ENCODE results near the gene OGFOD1.

The OGFOD1 gene

GRCh38 chr16:56423584-56424403 lies 27.6 kb upstream of the OGFOD1 start:
- H3K27me3 ChIP-seq: no peaks in the 10 kb centered on the region
- peak overlapping the region; percentile 90 to 91 for H3K27ac ChIP-seq
- peaks cover 0 to 54% (median 30%) of the 10 kb centered on the region in 4 donors for H3K4me1 ChIP-seq
- no peak for TF ChIP-seq CTCF (IDR thresholded peaks at IDR 0.05)
- no peaks in the 10 kb centered on the region for H3K36me3 ChIP-seq
- DNase-seq: no peak
- peak overlapping the region; percentile 79 to 99 for H3K4me3 ChIP-seq
- H3K9me3 ChIP-seq: no peaks in the 10 kb centered on the region
- intact Hi-C loops (cut with DNase I; ENCODE audit: low total_unique reads): no loop called here

GRCh38 chr16:56424404-56424764 lies 27.0 kb upstream of the OGFOD1 start:
- H3K4me3 ChIP-seq: peak overlapping the region; percentile 79 to 99
- no peaks in the 10 kb centered on the region for H3K27me3 ChIP-seq
- DNase-seq: no peak
- intact Hi-C loops (cut with DNase I; ENCODE audit: low total_unique reads): no loop called here
- H3K27ac ChIP-seq: peak overlapping the region; percentile 90 to 91
- TF ChIP-seq CTCF (IDR thresholded peaks at IDR 0.05): no peak
- no peaks in the 10 kb centered on the region for H3K9me3 ChIP-seq
- peaks cover 0 to 48% (median 30%) of the 10 kb centered on the region in 4 donors for H3K4me1 ChIP-seq
- H3K36me3 ChIP-seq: no peaks in the 10 kb centered on the region

DNA sequence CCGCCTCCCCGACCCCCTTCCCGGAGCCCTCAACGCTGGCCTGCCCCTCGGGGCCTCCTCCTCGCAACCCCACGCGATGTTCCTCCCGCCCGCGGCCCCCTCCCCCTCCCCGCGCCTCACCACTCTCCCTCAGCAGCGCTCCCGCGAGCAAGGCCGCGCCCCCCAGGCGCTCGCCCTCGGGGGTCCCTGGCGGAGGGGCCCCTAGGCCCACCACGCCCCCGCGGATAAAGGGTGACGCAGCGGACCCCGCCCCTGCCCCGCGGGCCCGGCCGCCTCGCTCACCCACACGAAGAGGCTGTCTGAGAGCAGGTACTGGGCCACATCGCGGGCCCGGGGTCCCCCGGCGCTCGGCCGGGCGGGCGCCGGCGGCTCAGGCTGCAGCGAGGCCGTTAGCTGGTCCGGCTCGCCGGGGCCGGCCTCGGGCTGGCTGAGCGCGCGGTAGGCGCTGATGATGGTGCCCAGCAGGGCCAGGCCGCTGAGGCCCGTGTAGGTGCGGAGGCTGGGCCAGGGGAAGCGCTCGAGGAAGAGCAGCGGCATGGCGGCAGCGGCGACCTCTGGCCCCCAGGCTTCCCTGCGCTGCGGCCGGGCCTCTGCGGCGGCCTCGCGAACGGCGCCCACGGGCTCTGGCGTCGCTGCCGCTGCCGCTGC lies 26.4 kb upstream of the OGFOD1 start:
- peak overlapping the region; percentile 79 to 99 for H3K4me3 ChIP-seq
- peaks cover 0 to 43% (median 28%) of the 10 kb centered on the region in 4 donors for H3K4me1 ChIP-seq
- no peaks in the 10 kb centered on the region for H3K9me3 ChIP-seq
- TF ChIP-seq CTCF (IDR thresholded peaks at IDR 0.05): no peak
- intact Hi-C loops (cut with DNase I; ENCODE audit: low total_unique reads): no loop called here
- no peaks in the 10 kb centered on the region for H3K36me3 ChIP-seq
- H3K27ac ChIP-seq: peak overlapping the region; percentile 90 to 91
- peak; percentile 32 to 76 for DNase-seq
- H3K27me3 ChIP-seq: no peaks in the 10 kb centered on the region

- Histone ChIP-seq H3K9me3 (no peaks in the 10 kb centered on the region), H3K27ac (peak within 1 kb of the TSS; percentile 90 to 91), H3K4me3 (peak within 1 kb of the TSS; percentile 79 to 99), H3K36me3 (peaks cover 0 to 1% (median 0%) of the 10 kb centered on the region in 3 donors), H3K27me3 (no peaks in the 10 kb centered on the region), H3K4me1 (peaks cover 0 to 38% (median 25%) of the 10 kb centered on the region in 4 donors)
- DNase-seq: peak; percentile 45 to 82
- intact Hi-C loops (cut with DNase I; ENCODE audit: low total_unique reads): no loop called here
- TF ChIP-seq CTCF (IDR thresholded peaks at IDR 0.05): peak; percentile 44 to 88
Measured at GRCh38 chr16:56425439-56425832, 25.9 kb upstream of the OGFOD1 start, which contains the start of gene AMFR. Gene AMFR (minus strand): TSS chr16:56425545. CDS start chr16:56425327, 218 bp downstream.

GRCh38 chr16:56426585-56426984 lies 24.8 kb upstream of the OGFOD1 start:
- Histone ChIP-seq H3K4me3 (no peak overlapping the region), H3K27ac (peak overlapping the region in 1 of 2 donors; percentile 87), H3K27me3 (no peaks in the 10 kb centered on the region), H3K4me1 (peaks cover 0 to 27% (median 21%) of the 10 kb centered on the region in 4 donors), H3K9me3 (no peaks in the 10 kb centered on the region), H3K36me3 (peaks cover 0 to 9% (median 6%) of the 10 kb centered on the region in 3 donors)
- intact Hi-C loops (cut with DNase I; ENCODE audit: low total_unique reads): no loop called here
- TF ChIP-seq CTCF (IDR thresholded peaks at IDR 0.05): no peak
- no peak for DNase-seq

Measured in tibial artery (tissue), 4 donors.